Endothelial cell of umbilical vein (primary cell): ENCODE measurements around the gene ACAD9.

ENCODE experiments used
- CTCF ChIP-seq, 2 donors: IDR thresholded peaks; 1 replicate in 1 of 2; 2 replicates in 1 of 2; pipeline ENCODE4 v1.5.1; 2011; ENCODE audit warnings: low read length in 2 of 2, mild to moderate bottlenecking in 2 of 2, moderate library complexity in 2 of 2, control low read depth in 1 of 2, inconsistent platforms in 1 of 2, low read depth in 1 of 2; ENCODE audit not compliant: insufficient read depth in 1 of 2; ENCODE audit errors: extremely low read depth in 1 of 2
- EZH2 ChIP-seq: IDR thresholded peaks from 2 replicates; pipeline ENCODE4 v1.6.1; 2012; ENCODE audit warnings: borderline replicate concordance, low read depth, mild to moderate bottlenecking, moderate library complexity, low read length, inconsistent platforms; ENCODE audit not compliant: severe bottlenecking
- POLR2A ChIP-seq: IDR thresholded peaks from 2 replicates; pipeline ENCODE4 v1.6.1; 2012; ENCODE audit warnings: low read depth, mild to moderate bottlenecking, control low read depth, low read length
- TF ChIP-seq, protein P1 (sequence below): IDR thresholded peaks from 2 replicates; pipeline ENCODE4 v1.6.1; 2011; ENCODE audit not compliant: insufficient read depth, insufficient read length

DNA sequence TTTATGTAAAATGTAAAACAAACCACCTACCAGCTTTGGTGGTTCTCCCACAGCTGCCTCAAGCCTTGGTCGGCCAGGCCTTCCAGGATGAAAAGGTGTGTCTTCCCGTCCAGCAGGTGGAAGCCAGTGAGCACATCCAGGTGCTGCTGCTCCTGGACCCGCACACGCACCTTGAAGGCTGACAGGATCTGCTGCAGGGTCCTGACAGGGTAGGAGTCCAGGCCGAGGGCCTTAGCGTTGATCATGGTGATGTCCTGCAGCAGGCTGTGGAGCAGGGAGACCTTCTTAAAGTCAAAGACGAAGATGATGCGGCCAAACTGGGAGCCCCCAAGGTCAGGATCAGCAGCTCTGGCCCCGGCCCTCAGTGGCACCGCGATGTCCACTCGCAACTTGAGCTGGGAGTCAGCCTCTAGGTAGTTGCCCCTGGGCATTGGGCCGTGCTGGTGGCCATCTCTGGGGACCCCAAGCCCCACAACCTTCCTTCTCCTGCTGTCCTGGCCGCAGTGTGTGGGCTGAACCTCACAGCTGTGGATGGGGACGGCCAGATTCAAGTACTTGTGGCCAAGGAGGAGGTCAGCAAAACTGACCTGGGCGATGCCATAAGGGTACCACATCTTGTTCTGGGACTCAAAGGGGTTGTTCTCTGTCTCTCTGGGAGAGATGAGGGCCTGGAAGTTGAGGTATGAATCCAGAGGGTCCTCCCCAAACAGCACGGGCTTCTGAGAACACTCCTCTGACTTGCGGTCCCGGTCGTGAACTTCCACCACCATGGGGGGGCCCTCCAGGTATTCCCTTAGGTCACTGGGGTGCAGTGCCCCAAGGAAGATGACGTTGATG lies 65.8 kb downstream of the ACAD9 start:
- TF ChIP-seq CTCF (IDR thresholded peaks at IDR 0.05; ENCODE audit: extremely low read depth in 1 of 2, insufficient read depth in 1 of 2, low read depth in 1 of 2, low read length in 2 of 2), result no peak
- TF ChIP-seq POLR2A, result no peak
- TF ChIP-seq, protein P1, sequence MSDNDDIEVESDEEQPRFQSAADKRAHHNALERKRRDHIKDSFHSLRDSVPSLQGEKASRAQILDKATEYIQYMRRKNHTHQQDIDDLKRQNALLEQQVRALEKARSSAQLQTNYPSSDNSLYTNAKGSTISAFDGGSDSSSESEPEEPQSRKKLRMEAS, result no peak
- no peak for TF ChIP-seq EZH2
